SHP77 (cell line): ENCODE results near the gene TCEA2.

Experiments used
- DNase-seq, 2 experiments: peaks; one replicate each; lab custom pipeline; 2025; lab: John Stamatoyannopoulos, UW

TCEA2 gene

GRCh38 chr20:64093013-64093503, 30.1 kb downstream of the TCEA2 start:
- DNase-seq = peak; percentile 78 to 81

GRCh38 chr20:64095455-64095854, 32.5 kb downstream of the TCEA2 start:
- no peak for DNase-seq

- no peak for DNase-seq
These were observed 32.9 kb downstream of the TCEA2 start for GRCh38 chr20:64095927-64096326.

GRCh38 chr20:64096535-64096934, 33.5 kb downstream of the TCEA2 start:
- no peak for DNase-seq

GRCh38 chr20:64098471-64099013, 35.5 kb downstream of the TCEA2 start:
- no peak for DNase-seq

GRCh38 chr20:64099086-64099786, 36.2 kb downstream of the TCEA2 start:
- DNase-seq = peak; percentile 95 to 99

- DNase-seq = peak in 1 of 2 experiments; percentile 71
These were observed 37.0 kb downstream of the TCEA2 start for GRCh38 chr20:64099880-64100565.

- DNase-seq = no peak
These were observed 37.5 kb downstream of the TCEA2 start for GRCh38 chr20:64100566-64100888.

- no peak for DNase-seq
These were observed 38.1 kb downstream of the TCEA2 start for GRCh38 chr20:64100946-64101688.

- DNase-seq = peak; percentile 54 to 74
These were observed 39.0 kb downstream of the TCEA2 start for GRCh38 chr20:64101731-64102621.

GRCh38 chr20:64102647-64103354, 39.8 kb downstream of the TCEA2 start:
- DNase-seq = peak; percentile 70 to 84

GRCh38 chr20:64103871-64104666, 41.1 kb downstream of the TCEA2 start:
- peak in 1 of 2 experiments; percentile 34 for DNase-seq

GRCh38 chr20:64104667-64105451, 41.9 kb downstream of the TCEA2 start:
- DNase-seq = no peak

- DNase-seq = no peak
These were observed 42.9 kb downstream of the TCEA2 start for GRCh38 chr20:64105846-64106434.

GRCh38 chr20:64106435-64106961, 43.5 kb downstream of the TCEA2 start:
- DNase-seq = no peak

- DNase-seq = no peak
These were observed 44.2 kb downstream of the TCEA2 start, which contains the start of gene NPBWR2 for GRCh38 chr20:64106981-64107735. TSS of gene NPBWR2 (minus strand) at chr20:64107565. CDS start at chr20:64106831, 734 bp downstream.

GRCh38 chr20:64107736-64108457, 44.9 kb downstream of the TCEA2 start:
- no peak for DNase-seq
